ENCODE results near the gene SDC1.

Gene SDC1

GRCh38 chr2:20156076-20156759 is 68.7 kb downstream of the SDC1 start:
- H3K4me3 ChIP-seq (ENCODE audit: low read length): no peak overlapping the region
- no peaks in the 10 kb centered on the region for H3K9me3 ChIP-seq (ENCODE audit: insufficient read depth, low read depth, low read length)
- no peaks in the 10 kb centered on the region for H3K4me1 ChIP-seq (ENCODE audit: insufficient read depth, low read length)
- no peak overlapping the region for H3K27ac ChIP-seq (ENCODE audit: low read length)
- H3K36me3 ChIP-seq (ENCODE audit: insufficient read depth, low read depth, low read length): no peaks in the 10 kb centered on the region
- no peaks in the 10 kb centered on the region for H3K27me3 ChIP-seq (ENCODE audit: insufficient read depth, low read length)
- no peak overlapping the region for H3K9ac ChIP-seq (ENCODE audit: low read depth, low read length)

GRCh38 chr2:20153131-20153851 is 71.6 kb downstream of the SDC1 start:
- Histone ChIP-seq H3K4me3 (ENCODE audit: low read length) (no peak overlapping the region), H3K9me3 (ENCODE audit: insufficient read depth, low read depth, low read length) (no peaks in the 10 kb centered on the region), H3K9ac (ENCODE audit: low read depth, low read length) (no peak overlapping the region), H3K4me1 (ENCODE audit: insufficient read depth, low read length) (peaks cover 17% of the 10 kb centered on the region; the same call in 1 of the 2 replicates), H3K27ac (ENCODE audit: low read length) (no peak overlapping the region), H3K27me3 (ENCODE audit: insufficient read depth, low read length) (no peaks in the 10 kb centered on the region), H3K36me3 (ENCODE audit: insufficient read depth, low read depth, low read length) (no peaks in the 10 kb centered on the region)

DNA sequence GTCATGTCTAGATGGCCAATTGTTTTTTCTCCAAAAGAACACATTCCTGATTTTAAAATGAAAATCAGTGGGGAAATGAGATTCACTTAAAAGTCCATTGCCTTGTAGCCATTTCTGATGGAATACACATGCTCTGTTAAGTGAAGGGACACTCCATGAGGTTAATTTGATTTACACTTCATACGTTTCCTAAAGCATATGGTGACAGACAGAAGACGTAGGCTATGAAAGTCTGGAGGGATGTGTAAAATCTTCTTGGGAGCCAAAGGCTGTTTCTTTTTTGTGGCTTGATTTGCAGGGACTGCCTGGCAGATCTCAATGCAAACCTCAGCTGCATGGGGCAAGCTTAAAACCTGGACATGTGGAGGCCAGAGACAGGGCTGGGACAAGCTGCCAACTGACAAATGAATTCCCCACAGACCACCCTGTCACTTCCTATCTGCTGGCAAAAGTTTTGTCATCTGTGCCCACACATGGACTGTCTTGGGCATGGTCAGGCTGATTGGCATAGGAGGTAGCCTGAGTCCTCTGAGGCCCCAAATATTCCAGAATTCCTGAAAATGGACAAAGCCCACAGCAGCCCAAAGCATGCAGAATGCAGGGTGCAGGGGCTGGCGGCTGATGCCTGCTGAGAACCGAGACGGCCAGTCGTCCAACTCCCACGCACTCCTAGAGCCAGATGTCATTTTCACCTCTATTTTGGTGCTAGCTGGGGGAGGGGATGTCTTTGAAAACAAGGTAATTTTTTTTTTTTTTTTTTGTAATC is 73.9 kb downstream of the SDC1 start:
- no peaks in the 10 kb centered on the region for H3K9me3 ChIP-seq (ENCODE audit: insufficient read depth, low read depth, low read length)
- H3K36me3 ChIP-seq (ENCODE audit: insufficient read depth, low read depth, low read length): no peaks in the 10 kb centered on the region
- no peak overlapping the region for H3K4me3 ChIP-seq (ENCODE audit: low read length)
- no peak overlapping the region for H3K9ac ChIP-seq (ENCODE audit: low read depth, low read length)
- peaks cover 22% of the 10 kb centered on the region; the same call in 1 of the 2 replicates for H3K4me1 ChIP-seq (ENCODE audit: insufficient read depth, low read length)
- no peak overlapping the region for H3K27ac ChIP-seq (ENCODE audit: low read length)
- no peaks in the 10 kb centered on the region for H3K27me3 ChIP-seq (ENCODE audit: insufficient read depth, low read length)
